ENCODE data around the gene SLBP.

Gene SLBP

GRCh38 chr4:1730532-1731135 is 18.5 kb upstream of the SLBP start:
- no peak for TF ChIP-seq POLR2AphosphoS5 (IDR thresholded peaks at IDR 0.05; ENCODE audit: low read depth, low read length)
- TF ChIP-seq FOXP2 (optimal IDR thresholded peaks at IDR 0.05; ENCODE audit: borderline replicate concordance, extremely low read depth, extremely low read length, insufficient read depth) = no peak
- no peak for TF ChIP-seq REST (IDR thresholded peaks at IDR 0.05; ENCODE audit: insufficient read depth in 1 of 2, low read depth in 2 of 2, low read length in 2 of 2)
- TF ChIP-seq SIN3A (IDR thresholded peaks at IDR 0.05; ENCODE audit: borderline replicate concordance, insufficient read depth, low read length) = no peak
- no peak for TF ChIP-seq TAF1 (IDR thresholded peaks at IDR 0.05; ENCODE audit: borderline replicate concordance, insufficient read depth, low read length)

GRCh38 chr4:1728061-1728980 is 16.2 kb upstream of the SLBP start:
- TF ChIP-seq TAF1 (IDR thresholded peaks at IDR 0.05; ENCODE audit: borderline replicate concordance, insufficient read depth, low read length) (no peak), REST (IDR thresholded peaks at IDR 0.05; ENCODE audit: insufficient read depth in 1 of 2, low read depth in 2 of 2, low read length in 2 of 2) (no peak), POLR2AphosphoS5 (IDR thresholded peaks at IDR 0.05; ENCODE audit: low read depth, low read length) (no peak), FOXP2 (optimal IDR thresholded peaks at IDR 0.05; ENCODE audit: borderline replicate concordance, extremely low read depth, extremely low read length, insufficient read depth) (no peak), SIN3A (IDR thresholded peaks at IDR 0.05; ENCODE audit: borderline replicate concordance, insufficient read depth, low read length) (no peak)

GRCh38 chr4:1727117-1728031 is 15.3 kb upstream of the SLBP start:
- TF ChIP-seq FOXP2 (optimal IDR thresholded peaks at IDR 0.05; ENCODE audit: borderline replicate concordance, extremely low read depth, extremely low read length, insufficient read depth) (no peak), REST (IDR thresholded peaks at IDR 0.05; ENCODE audit: insufficient read depth in 1 of 2, low read depth in 2 of 2, low read length in 2 of 2) (no peak), SIN3A (IDR thresholded peaks at IDR 0.05; ENCODE audit: borderline replicate concordance, insufficient read depth, low read length) (peak; percentile 18; the same call in 1 of the 2 replicates), POLR2AphosphoS5 (IDR thresholded peaks at IDR 0.05; ENCODE audit: low read depth, low read length) (peak; percentile 42; the same call in 1 of the 2 replicates), TAF1 (IDR thresholded peaks at IDR 0.05; ENCODE audit: borderline replicate concordance, insufficient read depth, low read length) (no peak)

GRCh38 chr4:1726146-1726934 is 14.2 kb upstream of the SLBP start:
- no peak for TF ChIP-seq REST (IDR thresholded peaks at IDR 0.05; ENCODE audit: insufficient read depth in 1 of 2, low read depth in 2 of 2, low read length in 2 of 2)
